GM12878 (cell line): ENCODE measurements around the gene ADAMTSL5. TPM values are rescaled to one million over a fixed set of nuclear protein-coding genes. Genes with fewer than 3 reads are reported as not detected.
A peak's percentile ranks its signal among the peaks of the same experiment; 100 is the strongest.

Experiments used
- ATAC-seq: fragments of 200-7000 bp; cut with Tn5 transposase; 3 replicates; pipeline ENCODE4 v1.9.1; 2020; ENCODE audit warnings: mild to moderate bottlenecking, moderate library complexity
- BruUV-seq: library from RNA; stranded (reverse); fragments of 400-500 nt; replicated peaks from 2 replicates; lab custom pipeline; 2021; lab: Mats Ljungman, UMichigan
- CTCF ChIA-PET: fragments of 300-600 bp; sonication (Branson Sonifier 250); formaldehyde crosslinking; extraction: SDS; loops from one replicate; lab custom pipeline; 2021; ENCODE audit warnings: inconsistent platforms; lab: Yijun Ruan, JAX
- POLR2A ChIA-PET: fragments of 350-600 bp; formaldehyde crosslinking; extraction: SDS; loops from one replicate; lab custom pipeline; 2021; ENCODE audit warnings: inconsistent platforms; lab: Charles Lee
- RAD21 ChIA-PET: fragments of 300-600 bp; sonication (Branson Sonifier 250); formaldehyde crosslinking; loops from one replicate; lab custom pipeline; 2023; ENCODE audit warnings: antibody characterized with exemption; ENCODE audit not compliant: unreplicated experiment; lab: Charles Lee
- SMC1A ChIA-PET: fragments of 300-600 bp; sonication (Branson Sonifier 250); formaldehyde crosslinking; loops from one replicate; lab custom pipeline; 2023; ENCODE audit not compliant: unreplicated experiment, uncharacterized antibody; lab: Charles Lee
- DNase-seq: peaks from one replicate; pipeline ENCODE4 v3.0.0-alpha.2; 2011; ENCODE audit warnings: low read depth, low spot score
- FAIRE-seq: peaks from 3 replicates; lab custom pipeline; 2011; peaks lifted over from hg19 to GRCh38; lab: Jason Lieb, UNC
- H2AFZ ChIP-seq: 2 replicates; pipeline ENCODE4 v1.6.0; 2011; ENCODE audit warnings: low read depth, low read length, control low read depth; ENCODE audit not compliant: control insufficient read depth
- H3K27ac ChIP-seq: 2 replicates; pipeline ENCODE4 v1.5.1; 2011; ENCODE audit warnings: control low read depth; ENCODE audit not compliant: control insufficient read depth, insufficient read depth
- H3K27me3 ChIP-seq, 2 experiments: replicated peaks in 1 of 2; 2 replicates each; pipeline versions ENCODE4 v1.6.0 to v1.6.1; 2011; ENCODE audit warnings: low read length in 1 of 2; ENCODE audit not compliant: control insufficient read depth in 2 of 2, insufficient read depth in 2 of 2
- H3K36me3 ChIP-seq, 2 experiments: 2 replicates each; pipeline ENCODE4 v1.5.1; 2011; ENCODE audit warnings: low read length in 1 of 2; ENCODE audit not compliant: control insufficient read depth in 2 of 2, insufficient read depth in 2 of 2
- H3K4me1 ChIP-seq: 2 replicates; pipeline ENCODE4 v1.6.1; 2011; ENCODE audit warnings: mild to moderate bottlenecking, low read length, moderate library complexity, mixed read lengths; ENCODE audit not compliant: control insufficient read depth, insufficient read depth
- H3K4me2 ChIP-seq: 2 replicates; pipeline ENCODE4 v1.6.0; 2011; ENCODE audit warnings: control low read depth; ENCODE audit not compliant: control insufficient read depth, insufficient read depth
- H3K4me3 ChIP-seq: fragments of 200-600 bp; sonication (generic); 2 replicates; pipeline ENCODE4 v1.5.1; 2016
- H3K79me2 ChIP-seq: 2 replicates; pipeline ENCODE4 v1.6.0; 2011; ENCODE audit warnings: low read length; ENCODE audit not compliant: control insufficient read depth, insufficient read depth
- H3K9ac ChIP-seq: 2 replicates; pipeline ENCODE4 v1.8.0; 2011; ENCODE audit warnings: low read length, control low read depth, mixed read lengths; ENCODE audit not compliant: control insufficient read depth, insufficient read depth
- H3K9me3 ChIP-seq: replicated peaks from 3 replicates; pipeline ENCODE4 v1.5.1; 2011; ENCODE audit warnings: mild to moderate bottlenecking, low read length; ENCODE audit not compliant: control insufficient read depth, insufficient read depth
- H4K20me1 ChIP-seq: 2 replicates; pipeline ENCODE4 v1.6.0; 2011; ENCODE audit not compliant: control insufficient read depth, insufficient read depth
- BCL11A ChIP-seq: IDR thresholded peaks from 2 replicates; pipeline ENCODE4 v1.6.1; 2011; ENCODE audit warnings: low read depth, low read length
- BRCA1 ChIP-seq: IDR thresholded peaks from 2 replicates; pipeline ENCODE4 v1.6.1; 2011; ENCODE audit warnings: low read depth, low read length, improper control_type of control experiment
- CBX3 ChIP-seq: fragments of 200-600 bp; sonication (generic); IDR thresholded peaks from 2 replicates; pipeline ENCODE4 v1.6.1; 2016; ENCODE audit warnings: low read depth, borderline replicate concordance
- DPF2 ChIP-seq: fragments of 450-650 bp; IDR thresholded peaks from 2 replicates; pipeline ENCODE4 v1.6.1; 2017; ENCODE audit warnings: mild to moderate bottlenecking
- ESRRA ChIP-seq: IDR thresholded peaks from 2 replicates; pipeline ENCODE4 v1.6.1; 2012; ENCODE audit warnings: mild to moderate bottlenecking, low read length, improper control_type of control experiment
- EZH2 ChIP-seq: IDR thresholded peaks from 2 replicates; pipeline ENCODE4 v1.6.1; 2012; ENCODE audit warnings: low read depth, mild to moderate bottlenecking, control low read depth, inconsistent platforms, low read length, borderline replicate concordance; ENCODE audit not compliant: control insufficient read depth
- POLR2A ChIP-seq: IDR thresholded peaks from 2 replicates; pipeline ENCODE4 v1.6.1; 2011; ENCODE audit warnings: low read depth, mild to moderate bottlenecking, low read length
- TAF1 ChIP-seq: IDR thresholded peaks from 2 replicates; pipeline ENCODE4 v1.6.1; 2011; ENCODE audit warnings: mild to moderate bottlenecking, low read depth, low read length, borderline replicate concordance
- ZBED1 ChIP-seq: IDR thresholded peaks from 2 replicates; pipeline ENCODE4 v1.6.1; 2016; ENCODE audit warnings: borderline replicate concordance
- WGBS: methylation state at CpG from one replicate; pipeline ENCODE4 v1.1.6; 2016; ENCODE audit warnings: low lambda C conversion rate; ENCODE audit not compliant: insufficient replicate concordance, insufficient coverage; ENCODE audit errors: missing lambda C conversion rate; 5-methylcytosine and 5-hydroxymethylcytosine counted together
- in situ Hi-C: fragments of 300-500 bp; cut with MboI; formaldehyde crosslinking; loops from 9 replicates; pipeline ENCODE4 v1.14.3; 2018; ENCODE audit warnings: mixed read lengths
- intact Hi-C: fragments of 100-400 bp; cut with micrococcal nuclease; formaldehyde crosslinking; loops from one replicate; pipeline ENCODE4 v1.14.2; 2022; ENCODE audit not compliant: unreplicated experiment
- polyA plus RNA-seq, 11 experiments: library from polyadenylated mRNA; depleted of rRNA in 4 of 11; unstranded in 6 of 11; stranded (reverse) in 5 of 11; fragments of >200 nt; fragmentation: Nextera tagmentation in 4 of 11; fragmentation: Illumina TruSeq in 1 of 11; extraction: Ambion mirVana in 4 of 11; extraction: Trizol in 1 of 11; gene quantifications; 1 replicate in 1 of 11; 2 replicates in 10 of 11; pipeline versions ENCODE4 v1.2.1 to v1.2.3, GENCODE V29; 2011 to 2016; ENCODE audit warnings: inconsistent platforms in 2 of 11, missing spikeins in 2 of 11, low read depth in 1 of 11
- total RNA-seq, 4 experiments: library from RNA; depleted of rRNA in 3 of 4; stranded (reverse); fragments of >200 nt in 3 of 4; fragmentation: Illumina TruSeq in 1 of 4; extraction: Trizol in 1 of 4; gene quantifications; 2 replicates each; pipeline versions ENCODE4 v1.2.1 to v1.2.3, GENCODE V29; 2013 to 2021
- TF ChIP-seq, protein P1 (sequence below): fragments of 450-650 bp; IDR thresholded peaks from 2 replicates; pipeline ENCODE4 v1.6.1; 2014; ENCODE audit warnings: mild to moderate bottlenecking
- TF ChIP-seq, protein P2 (sequence below): IDR thresholded peaks from 2 replicates; pipeline ENCODE4 v1.6.1; 2011; ENCODE audit warnings: borderline replicate concordance, low read depth, mild to moderate bottlenecking, moderate library complexity, low read length; ENCODE audit not compliant: insufficient read depth, poor library complexity, severe bottlenecking
- TF ChIP-seq, protein P3 (sequence below): IDR thresholded peaks from 2 replicates; pipeline ENCODE4 v1.6.1; 2012; ENCODE audit warnings: low read depth, low read length, improper control_type of control experiment

ADAMTSL5 gene
- total and polyA plus RNA-seq, 10 of the 15 experiments (the other 5 are each of a cell fraction or from before 2014, with no cell fraction given): 0.04 to 0.83 (median 0.32) TPM; not detected in 4

DNA sequence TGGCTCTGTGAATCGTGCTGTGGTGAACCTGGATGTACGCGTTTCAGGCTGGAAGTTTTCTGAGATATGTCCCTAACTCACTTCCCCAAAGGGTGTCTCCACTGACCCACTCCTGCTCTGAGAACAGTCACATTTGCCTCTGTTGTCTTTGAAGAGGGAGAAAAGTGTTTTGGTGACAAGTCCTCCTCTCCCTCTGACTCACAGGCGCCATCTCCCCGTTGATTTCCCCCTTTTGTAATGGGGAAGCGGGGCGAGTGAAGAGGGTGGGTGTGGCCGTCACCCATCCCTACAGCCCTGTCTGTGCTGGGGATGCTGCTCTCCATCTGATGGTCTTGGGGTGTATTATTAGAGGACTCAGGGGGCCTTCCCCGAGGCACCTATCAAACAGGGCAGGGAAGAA is 53.3 kb downstream of the ADAMTSL5 start:
- Histone ChIP-seq H4K20me1 (no peaks in the 10 kb centered on the region), H3K36me3 (no peaks in the 10 kb centered on the region), H3K4me1 (peaks cover 3% of the 10 kb centered on the region), H3K9me3 (no peaks in the 10 kb centered on the region; the same call in 2 of the 3 replicates)
- CTCF ChIA-PET: no interaction called here
- TF ChIP-seq ESRRA (no peak), DPF2 (no peak), CBX3 (no peak), BCL11A (no peak)
- TF ChIP-seq, protein P1, sequence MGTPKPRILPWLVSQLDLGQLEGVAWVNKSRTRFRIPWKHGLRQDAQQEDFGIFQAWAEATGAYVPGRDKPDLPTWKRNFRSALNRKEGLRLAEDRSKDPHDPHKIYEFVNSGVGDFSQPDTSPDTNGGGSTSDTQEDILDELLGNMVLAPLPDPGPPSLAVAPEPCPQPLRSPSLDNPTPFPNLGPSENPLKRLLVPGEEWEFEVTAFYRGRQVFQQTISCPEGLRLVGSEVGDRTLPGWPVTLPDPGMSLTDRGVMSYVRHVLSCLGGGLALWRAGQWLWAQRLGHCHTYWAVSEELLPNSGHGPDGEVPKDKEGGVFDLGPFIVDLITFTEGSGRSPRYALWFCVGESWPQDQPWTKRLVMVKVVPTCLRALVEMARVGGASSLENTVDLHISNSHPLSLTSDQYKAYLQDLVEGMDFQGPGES: no peak
- TF ChIP-seq, all 136 proteins: peak for 0
- ChIA-PET POLR2A (no interaction called here), RAD21 (no interaction called here), SMC1A (no interaction called here)
- WGBS: 24% methylated on average over 9 of the region's 9 CpGs
- Histone ChIP-seq H3K27me3 (no peaks in the 10 kb centered on the region), H3K4me3 (no peak overlapping the region), H3K4me2 (no peak overlapping the region), H2AFZ (no peak overlapping the region), H3K27ac (no peak overlapping the region), H3K79me2 (no peaks in the 10 kb centered on the region), H3K9ac (no peak overlapping the region)
- intact Hi-C loops: no loop called here
- ATAC-seq (no peak), FAIRE-seq (no peak), DNase-seq (no peak)
- no TSS peak for BruUV-seq
- in situ Hi-C loops: no loop called here

DNA sequence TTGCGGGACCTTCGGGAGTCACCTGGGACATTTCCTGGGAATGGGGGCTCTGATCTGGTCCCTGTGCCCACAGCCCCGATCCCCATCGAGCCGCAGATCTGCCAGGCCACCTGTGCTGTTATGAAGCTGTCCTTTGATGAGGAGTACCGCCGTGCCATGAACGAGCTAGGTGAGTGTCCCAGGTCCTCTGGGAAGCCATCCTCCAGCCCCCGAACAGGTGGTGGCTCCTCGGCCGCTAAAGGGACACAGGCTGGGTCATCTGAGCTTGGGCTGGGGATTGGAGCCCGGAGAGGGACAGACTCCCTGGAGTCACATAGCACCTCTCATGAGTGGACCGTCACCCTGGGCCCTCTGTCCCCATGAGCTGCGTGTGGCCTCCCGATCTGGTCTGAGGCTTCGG is 54.9 kb downstream of the ADAMTSL5 start:
- H3K27me3 ChIP-seq: no peaks in the 10 kb centered on the region; a peak in 1 of 4 replicates

More for the DNA sequence above, 54.9 kb downstream of the ADAMTSL5 start:
- H3K9me3 ChIP-seq: no peaks in the 10 kb centered on the region; the same call in 2 of the 3 replicates
- no peak overlapping the region for H2AFZ ChIP-seq
- H3K36me3 ChIP-seq: no peaks in the 10 kb centered on the region
- DNase-seq (no peak), FAIRE-seq (no peak), ATAC-seq (no peak)
- ChIA-PET SMC1A (no interaction called here), CTCF (interaction anchor here (0.8 kb wide), 1 partner anchor 13 kb away, joined by 3 read pairs; no protein-coding TSS in a partner anchor), RAD21 (no interaction called here), POLR2A (interaction anchor here (0.6 kb wide), 1 partner anchor 14 kb away, joined by 6 read pairs; no protein-coding TSS in a partner anchor)
- intact Hi-C loops (no loop called here), in situ Hi-C loops (no loop called here)
- 88% methylated on average over 16 of the region's 16 CpGs for WGBS
- H3K4me3 ChIP-seq: no peak overlapping the region
- H3K27ac ChIP-seq: no peak overlapping the region
- no peak overlapping the region for H3K4me2 ChIP-seq
- H3K9ac ChIP-seq: no peak overlapping the region
- peaks cover 3% of the 10 kb centered on the region for H3K4me1 ChIP-seq
- no peaks in the 10 kb centered on the region for H3K79me2 ChIP-seq
- no peaks in the 10 kb centered on the region for H4K20me1 ChIP-seq
- no peak for TF ChIP-seq ZBED1
- TF ChIP-seq, protein P2, sequence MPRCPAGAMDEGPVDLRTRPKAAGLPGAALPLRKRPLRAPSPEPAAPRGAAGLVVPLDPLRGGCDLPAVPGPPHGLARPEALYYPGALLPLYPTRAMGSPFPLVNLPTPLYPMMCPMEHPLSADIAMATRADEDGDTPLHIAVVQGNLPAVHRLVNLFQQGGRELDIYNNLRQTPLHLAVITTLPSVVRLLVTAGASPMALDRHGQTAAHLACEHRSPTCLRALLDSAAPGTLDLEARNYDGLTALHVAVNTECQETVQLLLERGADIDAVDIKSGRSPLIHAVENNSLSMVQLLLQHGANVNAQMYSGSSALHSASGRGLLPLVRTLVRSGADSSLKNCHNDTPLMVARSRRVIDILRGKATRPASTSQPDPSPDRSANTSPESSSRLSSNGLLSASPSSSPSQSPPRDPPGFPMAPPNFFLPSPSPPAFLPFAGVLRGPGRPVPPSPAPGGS: no peak
- TF ChIP-seq POLR2A: peak; percentile 25; the same call in 1 of the 2 replicates
- TF ChIP-seq EZH2: no peak
- TF ChIP-seq, protein P3, sequence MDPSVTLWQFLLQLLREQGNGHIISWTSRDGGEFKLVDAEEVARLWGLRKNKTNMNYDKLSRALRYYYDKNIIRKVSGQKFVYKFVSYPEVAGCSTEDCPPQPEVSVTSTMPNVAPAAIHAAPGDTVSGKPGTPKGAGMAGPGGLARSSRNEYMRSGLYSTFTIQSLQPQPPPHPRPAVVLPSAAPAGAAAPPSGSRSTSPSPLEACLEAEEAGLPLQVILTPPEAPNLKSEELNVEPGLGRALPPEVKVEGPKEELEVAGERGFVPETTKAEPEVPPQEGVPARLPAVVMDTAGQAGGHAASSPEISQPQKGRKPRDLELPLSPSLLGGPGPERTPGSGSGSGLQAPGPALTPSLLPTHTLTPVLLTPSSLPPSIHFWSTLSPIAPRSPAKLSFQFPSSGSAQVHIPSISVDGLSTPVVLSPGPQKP: no peak
- no peak for TF ChIP-seq BRCA1
- no peak for TF ChIP-seq TAF1
- BruUV-seq: no TSS peak
